Glutamatergic neuron (in vitro differentiated cells): Measurements from ENCODE around the gene ATOH7. TPM values are rescaled to one million over a fixed set of nuclear protein-coding genes. Genes with fewer than 3 reads are reported as not detected.

Experiments used
- DNase-seq: peaks from one replicate; pipeline ENCODE4 v3.0.0; 2022
- H3K27ac Mint-ChIP-seq: one replicate; pipeline ENCODE4 v1.8.0; 2020; ENCODE audit warnings: mild to moderate bottlenecking, mixed read lengths, inconsistent platforms; ENCODE audit not compliant: unreplicated experiment
- H3K27me3 Mint-ChIP-seq: one replicate; pipeline ENCODE4 v1.8.0; 2020; ENCODE audit warnings: mild to moderate bottlenecking, moderate library complexity, mixed read lengths, inconsistent platforms; ENCODE audit not compliant: unreplicated experiment
- H3K36me3 Mint-ChIP-seq: one replicate; pipeline ENCODE4 v1.8.0; 2020; ENCODE audit warnings: mild to moderate bottlenecking, mixed read lengths, inconsistent platforms; ENCODE audit not compliant: unreplicated experiment
- H3K4me1 Mint-ChIP-seq: one replicate; pipeline ENCODE4 v1.8.0; 2020; ENCODE audit warnings: mild to moderate bottlenecking, low read depth, mixed read lengths, inconsistent platforms; ENCODE audit not compliant: unreplicated experiment
- H3K4me3 Mint-ChIP-seq: one replicate; pipeline ENCODE4 v1.8.0; 2020; ENCODE audit warnings: mild to moderate bottlenecking, mixed read lengths, inconsistent platforms; ENCODE audit not compliant: unreplicated experiment
- H3K9me3 Mint-ChIP-seq: one replicate; pipeline ENCODE4 v1.8.0; 2020; ENCODE audit warnings: mild to moderate bottlenecking, moderate library complexity, mixed read lengths, inconsistent platforms; ENCODE audit not compliant: unreplicated experiment
- total RNA-seq: library from RNA; stranded (reverse); fragmentation: NEBNext Ultra II Directional; extraction: Animal tissue kit (Norgen Biotek cat#: 25700); gene quantifications from one replicate; pipeline ENCODE4 v1.2.1, GENCODE V29; 2021; ENCODE audit not compliant: unreplicated experiment
- TF ChIP-seq, protein P1 (sequence below): fragments of 200-600 bp; sonication (generic); IDR thresholded peaks from one replicate; pipeline ENCODE4 v1.5.0; 2021; ENCODE audit not compliant: partially characterized antibody, unreplicated experiment

The ATOH7 gene
- total RNA-seq, 1 donor from 2014 or later: 0.86 TPM

- Mint-ChIP-seq H3K4me1 (no peaks in the 10 kb centered on the region), H3K27ac (no peak overlapping the region), H3K9me3 (no peaks in the 10 kb centered on the region), H3K4me3 (no peak overlapping the region), H3K36me3 (no peaks in the 10 kb centered on the region), H3K27me3 (no peaks in the 10 kb centered on the region)
- TF ChIP-seq, protein P1, sequence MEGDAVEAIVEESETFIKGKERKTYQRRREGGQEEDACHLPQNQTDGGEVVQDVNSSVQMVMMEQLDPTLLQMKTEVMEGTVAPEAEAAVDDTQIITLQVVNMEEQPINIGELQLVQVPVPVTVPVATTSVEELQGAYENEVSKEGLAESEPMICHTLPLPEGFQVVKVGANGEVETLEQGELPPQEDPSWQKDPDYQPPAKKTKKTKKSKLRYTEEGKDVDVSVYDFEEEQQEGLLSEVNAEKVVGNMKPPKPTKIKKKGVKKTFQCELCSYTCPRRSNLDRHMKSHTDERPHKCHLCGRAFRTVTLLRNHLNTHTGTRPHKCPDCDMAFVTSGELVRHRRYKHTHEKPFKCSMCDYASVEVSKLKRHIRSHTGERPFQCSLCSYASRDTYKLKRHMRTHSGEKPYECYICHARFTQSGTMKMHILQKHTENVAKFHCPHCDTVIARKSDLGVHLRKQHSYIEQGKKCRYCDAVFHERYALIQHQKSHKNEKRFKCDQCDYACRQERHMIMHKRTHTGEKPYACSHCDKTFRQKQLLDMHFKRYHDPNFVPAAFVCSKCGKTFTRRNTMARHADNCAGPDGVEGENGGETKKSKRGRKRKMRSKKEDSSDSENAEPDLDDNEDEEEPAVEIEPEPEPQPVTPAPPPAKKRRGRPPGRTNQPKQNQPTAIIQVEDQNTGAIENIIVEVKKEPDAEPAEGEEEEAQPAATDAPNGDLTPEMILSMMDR: no peak
- DNase-seq: no peak
Measured at GRCh38 chr10:68224810-68225209, 7.1 kb downstream of the ATOH7 start.

DNA sequence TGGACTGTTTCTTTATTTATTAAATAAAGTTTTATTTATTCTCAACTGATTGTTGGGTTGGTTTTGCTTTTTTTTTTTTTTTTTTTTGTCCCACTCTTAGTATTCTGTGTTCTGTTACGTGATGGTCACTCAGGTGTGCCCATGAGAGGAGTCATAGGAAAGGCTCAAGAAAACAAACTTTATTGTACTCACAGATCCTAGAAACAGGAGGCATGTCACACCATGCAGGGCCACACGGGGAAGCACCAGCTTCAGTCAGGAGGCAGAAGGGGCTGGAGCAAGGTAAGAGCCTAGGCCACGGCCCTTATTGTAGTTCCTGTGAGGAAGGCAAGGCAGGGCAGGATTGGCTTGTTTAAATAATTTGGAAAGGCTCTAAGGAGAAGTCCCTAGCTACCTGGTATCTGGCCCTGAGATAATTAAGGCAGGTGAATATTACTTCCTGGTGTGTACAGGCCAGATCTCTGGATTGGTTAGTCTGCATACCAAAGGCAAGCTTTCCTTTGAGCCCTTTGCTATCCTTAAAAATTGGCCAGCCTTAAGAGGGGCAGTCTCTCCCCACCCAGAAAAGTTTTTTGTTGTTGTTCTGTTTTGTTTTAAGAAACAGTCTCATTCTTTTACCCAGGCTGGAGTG lies 8.3 kb downstream of the ATOH7 start:
- Mint-ChIP-seq H3K36me3 (no peaks in the 10 kb centered on the region), H3K4me3 (no peak overlapping the region), H3K9me3 (no peaks in the 10 kb centered on the region), H3K27ac (no peak overlapping the region), H3K4me1 (no peaks in the 10 kb centered on the region), H3K27me3 (no peaks in the 10 kb centered on the region)
- TF ChIP-seq, protein P1: no peak
- no peak for DNase-seq

DNA sequence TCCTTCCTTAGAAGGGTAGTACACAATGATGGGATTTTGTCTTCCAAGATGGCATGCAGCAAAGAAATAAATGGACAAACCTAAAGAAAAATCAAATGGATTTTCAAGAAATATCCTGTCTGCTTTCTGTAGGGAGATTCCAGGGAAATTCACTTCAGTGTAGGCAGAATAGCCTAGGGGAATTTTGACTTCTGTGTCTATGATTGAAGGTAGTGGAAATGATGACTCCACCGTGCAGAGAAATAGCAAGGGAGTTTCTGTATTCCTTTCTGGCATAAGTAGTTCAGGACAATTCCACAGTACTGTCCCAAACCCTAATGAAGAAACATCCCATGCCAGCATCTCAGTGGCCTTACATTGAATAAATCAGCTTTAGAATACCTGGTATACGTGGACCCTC lies 9.5 kb downstream of the ATOH7 start:
- H3K27me3 Mint-ChIP-seq: no peaks in the 10 kb centered on the region
- H3K4me1 Mint-ChIP-seq: no peaks in the 10 kb centered on the region
- no peaks in the 10 kb centered on the region for H3K9me3 Mint-ChIP-seq
- no peaks in the 10 kb centered on the region for H3K36me3 Mint-ChIP-seq
- DNase-seq: no peak
- TF ChIP-seq, protein P1: no peak
- no peak overlapping the region for H3K4me3 Mint-ChIP-seq
- no peak overlapping the region for H3K27ac Mint-ChIP-seq

DNA sequence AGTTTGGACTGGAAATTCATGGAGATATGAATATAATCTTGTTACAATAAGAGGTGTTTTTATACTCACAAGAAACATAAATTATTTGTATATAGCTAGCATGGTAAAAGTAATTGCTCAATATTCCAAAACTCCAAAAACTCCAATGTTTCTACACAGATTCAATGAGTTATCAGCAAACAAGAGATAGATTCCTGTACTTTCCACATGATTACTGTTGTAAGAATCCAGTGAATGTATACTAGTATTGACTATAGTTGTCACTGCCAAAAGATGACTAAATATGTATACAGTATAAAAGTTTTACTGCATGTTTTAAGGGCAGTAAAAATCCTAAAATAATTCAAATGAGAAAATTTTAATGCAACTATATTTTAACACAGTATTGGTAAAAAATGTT lies 10.7 kb downstream of the ATOH7 start:
- no peaks in the 10 kb centered on the region for H3K27me3 Mint-ChIP-seq
- H3K9me3 Mint-ChIP-seq: no peaks in the 10 kb centered on the region
- H3K27ac Mint-ChIP-seq: no peak overlapping the region
- H3K36me3 Mint-ChIP-seq: no peaks in the 10 kb centered on the region
- no peak for DNase-seq
- no peak overlapping the region for H3K4me3 Mint-ChIP-seq
- no peaks in the 10 kb centered on the region for H3K4me1 Mint-ChIP-seq
- TF ChIP-seq, protein P1: no peak

DNA sequence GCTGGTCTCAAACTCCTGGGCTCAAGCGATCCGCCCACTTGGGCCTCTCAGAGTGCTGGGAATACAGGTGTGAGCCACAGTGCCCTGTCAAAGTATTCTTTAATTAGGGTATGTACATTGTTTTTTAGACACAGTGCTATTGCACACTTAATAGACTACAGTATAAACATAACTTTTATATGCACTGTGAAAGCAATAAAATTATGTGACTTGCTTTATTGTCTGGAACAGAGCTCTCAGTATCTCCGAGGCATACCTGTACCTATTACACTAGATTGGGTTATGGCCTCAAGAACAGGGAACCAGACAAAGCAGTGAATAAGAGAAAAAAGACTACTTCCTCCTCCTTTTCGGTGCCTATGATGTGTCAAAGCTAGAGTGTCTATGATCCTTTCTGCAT lies 13.1 kb downstream of the ATOH7 start:
- no peaks in the 10 kb centered on the region for H3K36me3 Mint-ChIP-seq
- H3K27me3 Mint-ChIP-seq: no peaks in the 10 kb centered on the region
- no peaks in the 10 kb centered on the region for H3K4me1 Mint-ChIP-seq
- H3K27ac Mint-ChIP-seq: no peak overlapping the region
- H3K9me3 Mint-ChIP-seq: no peaks in the 10 kb centered on the region
- H3K4me3 Mint-ChIP-seq: no peak overlapping the region
- no peak for DNase-seq
- TF ChIP-seq, protein P1: no peak
